Measurements from ENCODE around the gene FOXN4. TPM values are rescaled to one million over a fixed set of nuclear protein-coding genes. Genes with fewer than 3 reads are reported as not detected.

Gene FOXN4
- total and polyA plus RNA-seq, 9 of the 15 experiments (the other 6 are each of a cell fraction or from before 2014, with no cell fraction given): not detected

DNA sequence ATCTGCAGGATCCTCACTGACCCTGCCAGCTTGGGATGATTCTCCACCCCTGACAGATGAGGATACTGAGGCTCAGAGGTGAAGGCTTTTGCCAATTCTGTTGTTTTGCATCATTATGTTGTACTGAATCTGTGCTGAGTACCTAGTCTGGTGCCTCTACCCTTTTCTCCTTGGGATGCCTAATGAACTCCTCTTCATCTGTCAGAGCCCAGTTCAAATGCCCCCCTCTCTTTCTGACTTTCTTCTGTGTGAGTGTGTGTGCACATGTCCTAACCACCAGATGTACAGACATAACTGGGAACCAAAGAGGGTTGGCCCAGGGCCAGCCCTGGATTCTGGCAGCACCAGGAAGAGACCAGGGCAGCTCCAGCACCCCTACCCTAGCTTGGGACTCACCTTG is 22.8 kb downstream of the FOXN4 start:
- Histone ChIP-seq H3K27ac (ENCODE audit: extremely low read depth, low read depth, low read length) (no peak overlapping the region), H4K20me1 (replicated peaks; ENCODE audit: control insufficient read depth, insufficient read depth, low read length) (peaks cover 4% of the 10 kb centered on the region; the same call in 1 of the 2 replicates), H3K4me2 (ENCODE audit: insufficient read depth, low read length) (no peak overlapping the region), H3K9ac (ENCODE audit: insufficient read depth in 1 of 2, low read depth in 2 of 2, low read length in 2 of 2) (no peak overlapping the region), H3K4me3 (no peak overlapping the region), H3K36me3 (ENCODE audit: control insufficient read depth, insufficient read depth, low read length) (no peaks in the 10 kb centered on the region), H3K9me1 (ENCODE audit: control insufficient read depth, insufficient read depth, low read length) (no peaks in the 10 kb centered on the region), H3K79me2 (ENCODE audit: control insufficient read depth, insufficient read depth, low read length) (no peaks in the 10 kb centered on the region), H3K27me3 (ENCODE audit: control insufficient read depth in 2 of 2, insufficient read depth in 2 of 2, low read length in 2 of 2) (peaks cover 14 to 58% of the 10 kb centered on the region in 2 experiments; a peak in 3 of 5 replicates), H3K4me1 (replicated peaks in 1 of 2; ENCODE audit: control insufficient read depth in 2 of 2, insufficient read depth in 2 of 2, low read length in 2 of 2) (peaks cover 0 to 13% of the 10 kb centered on the region in 2 experiments; a peak in 2 of 5 replicates), H2AFZ (ENCODE audit: low read depth, low read length) (no peak overlapping the region), H3K9me3 (replicated peaks; ENCODE audit: control insufficient read depth, insufficient read depth, low read depth, low read length) (no peaks in the 10 kb centered on the region)
- POLR2A ChIA-PET: interaction anchor here (0.6 kb wide), 1 partner anchor 539 kb away, joined by 3 read pairs; no protein-coding TSS in a partner anchor
- no peak for FAIRE-seq
- TF ChIP-seq CHD1 (IDR thresholded peaks at IDR 0.05; ENCODE audit: low read length): no peak
- TF ChIP-seq NFIC (IDR thresholded peaks at IDR 0.05): 0 out of 2 replicates have a peak, but pooled peaks have one; percentile 25
- in situ Hi-C loops (cut with MboI): no loop called here
- no TSS peak for BruUV-seq (replicated peaks)
- intact Hi-C loops (cut with micrococcal nuclease): no loop called here
- DNase-seq (ENCODE audit: extremely low read depth in 1 of 4, low spot score in 3 of 4): no peak
- CTCF ChIA-PET (ENCODE audit: low intra/inter-chr PET ratio): no interaction called here
- no peak for ATAC-seq

DNA sequence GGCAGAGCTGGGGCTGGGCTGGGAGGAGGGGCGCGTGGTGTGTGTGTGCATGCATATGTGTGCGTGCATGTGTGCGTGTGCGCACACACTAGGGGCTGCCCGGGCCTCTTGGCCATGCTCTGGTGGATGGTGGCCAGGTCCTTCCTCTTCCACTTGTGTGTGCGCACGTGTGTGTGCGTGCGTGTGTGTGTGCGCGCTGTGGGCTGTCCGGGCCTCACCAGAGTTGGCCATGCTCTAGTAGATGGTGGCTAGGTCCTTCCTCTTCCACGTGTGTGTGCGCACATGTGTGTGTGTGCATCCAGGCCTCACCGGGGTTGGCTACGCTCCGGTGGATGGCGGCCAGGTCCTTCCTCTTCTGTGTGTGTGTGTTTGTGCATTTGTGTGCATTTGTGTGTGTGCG is 24.7 kb downstream of the FOXN4 start:
- Histone ChIP-seq H3K4me2 (ENCODE audit: insufficient read depth, low read length) (no peak overlapping the region), H2AFZ (ENCODE audit: low read depth, low read length) (no peak overlapping the region), H3K36me3 (ENCODE audit: control insufficient read depth, insufficient read depth, low read length) (no peaks in the 10 kb centered on the region), H3K9me1 (ENCODE audit: control insufficient read depth, insufficient read depth, low read length) (no peaks in the 10 kb centered on the region), H3K27ac (ENCODE audit: extremely low read depth, low read depth, low read length) (no peak overlapping the region), H3K9ac (ENCODE audit: insufficient read depth in 1 of 2, low read depth in 2 of 2, low read length in 2 of 2) (no peak overlapping the region; a peak in 1 of 4 replicates), H3K27me3 (ENCODE audit: control insufficient read depth in 2 of 2, insufficient read depth in 2 of 2, low read length in 2 of 2) (peaks cover 18 to 57% of the 10 kb centered on the region in 2 experiments; a peak in 4 of 5 replicates), H4K20me1 (replicated peaks; ENCODE audit: control insufficient read depth, insufficient read depth, low read length) (no peaks in the 10 kb centered on the region), H3K9me3 (replicated peaks; ENCODE audit: control insufficient read depth, insufficient read depth, low read depth, low read length) (no peaks in the 10 kb centered on the region), H3K79me2 (ENCODE audit: control insufficient read depth, insufficient read depth, low read length) (no peaks in the 10 kb centered on the region), H3K4me1 (replicated peaks in 1 of 2; ENCODE audit: control insufficient read depth in 2 of 2, insufficient read depth in 2 of 2, low read length in 2 of 2) (peaks cover 0 to 10% of the 10 kb centered on the region in 2 experiments; a peak in 2 of 5 replicates), H3K4me3 (no peak overlapping the region)
- no peak for DNase-seq (ENCODE audit: extremely low read depth in 1 of 4, low spot score in 3 of 4)
- BruUV-seq (replicated peaks): no TSS peak
- in situ Hi-C loops (cut with MboI) (no loop called here), intact Hi-C loops (cut with micrococcal nuclease) (no loop called here)
- WGBS (ENCODE audit: insufficient coverage, low coverage, missing lambda C conversion rate): 11% methylated on average over 13 of the region's 20 CpGs
- TF ChIP-seq CBX2 (IDR thresholded peaks at IDR 0.05; ENCODE audit: insufficient read depth, low read length, poor library complexity, severe bottlenecking) (no peak), ZNF75A (CRISPR knock-in tag; IDR thresholded peaks at IDR 0.05) (no peak)
- TF ChIP-seq, protein P1, sequence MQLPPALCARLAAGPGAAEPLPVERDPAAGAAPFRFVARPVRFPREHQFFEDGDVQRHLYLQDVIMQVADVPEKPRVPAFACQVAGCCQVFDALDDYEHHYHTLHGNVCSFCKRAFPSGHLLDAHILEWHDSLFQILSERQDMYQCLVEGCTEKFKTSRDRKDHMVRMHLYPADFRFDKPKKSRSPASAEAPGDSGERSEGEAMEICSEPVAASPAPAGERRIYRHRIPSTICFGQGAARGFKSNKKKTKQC (CRISPR knock-in tag; IDR thresholded peaks at IDR 0.05): no peak
- TF ChIP-seq, protein P2, sequence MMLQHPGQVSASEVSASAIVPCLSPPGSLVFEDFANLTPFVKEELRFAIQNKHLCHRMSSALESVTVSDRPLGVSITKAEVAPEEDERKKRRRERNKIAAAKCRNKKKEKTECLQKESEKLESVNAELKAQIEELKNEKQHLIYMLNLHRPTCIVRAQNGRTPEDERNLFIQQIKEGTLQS (IDR thresholded peaks at IDR 0.05): no peak
- TF ChIP-seq, protein P2 (CRISPR knock-in tag; conservative IDR thresholded peaks at IDR 0.05): no peak
- no peak for ATAC-seq
- ChIA-PET POLR2A (no interaction called here), CTCF (ENCODE audit: low intra/inter-chr PET ratio) (no interaction called here)
- FAIRE-seq: no peak
